Stomach (tissue), 4 donors: ENCODE data around the gene CRYBA2.

ENCODE experiments used
- CTCF ChIP-seq, 7 experiments: fragments of 450-650 bp in 4 of 7; fragments of 200-600 bp in 3 of 7; sonication (generic) in 3 of 7; IDR thresholded peaks; one replicate each; pipeline ENCODE4 v1.5.1; 2016 to 2019; ENCODE audit warnings: antibody characterized with exemption in 7 of 7, control low read depth in 2 of 7, mild to moderate bottlenecking in 1 of 7
- EP300 ChIP-seq: sonication (generic); formaldehyde crosslinking; IDR thresholded peaks from one replicate; pipeline ENCODE4 v1.6.1; 2017; ENCODE audit warnings: antibody characterized with exemption
- POLR2A ChIP-seq, 4 donors: fragments of 450-650 bp; IDR thresholded peaks; one replicate each; pipeline ENCODE4 v1.6.1; 2016; ENCODE audit warnings: antibody characterized with exemption in 4 of 4, control low read depth in 2 of 4, mild to moderate bottlenecking in 1 of 4, moderate library complexity in 1 of 4
- POLR2AphosphoS5 ChIP-seq, 3 donors: sonication (generic); formaldehyde crosslinking; IDR thresholded peaks; one replicate each; pipeline ENCODE4 v1.6.1; 2016; ENCODE audit warnings: antibody characterized with exemption in 3 of 3

- TF ChIP-seq CTCF (IDR thresholded peaks at IDR 0.05) = no peak
- no peak for TF ChIP-seq POLR2A (IDR thresholded peaks at IDR 0.05)
- TF ChIP-seq POLR2AphosphoS5 (IDR thresholded peaks at IDR 0.05) = no peak
- no peak for TF ChIP-seq EP300
Observed at GRCh38 chr2:218985325-218986091, 7.7 kb downstream of the CRYBA2 start.
